Lung (tissue), 12 donors: ENCODE data around the gene LYZL4. TPM values are rescaled to one million over a fixed set of nuclear protein-coding genes. Genes with fewer than 3 reads are reported as not detected.

Experiments used
- ATAC-seq: fragments of 200-7000 bp; cut with Tn5 transposase; one replicate; pipeline ENCODE4 v1.9.1; 2020; ENCODE audit warnings: moderate number of reproducible peaks; ENCODE audit not compliant: insufficient read depth, low FRiP score
- DNase-seq, 3 donors: peaks; one replicate each; pipeline ENCODE4 v3.0.0-alpha.2; 2013 to 2017
- H3K27ac ChIP-seq, 2 donors: one replicate each; pipeline ENCODE4 v1.5.1; 2013; ENCODE audit warnings: mild to moderate bottlenecking in 2 of 2, moderate library complexity in 2 of 2, control low read depth in 1 of 2, inconsistent platforms in 1 of 2, low read depth in 1 of 2, low read length in 1 of 2
- H3K27me3 ChIP-seq, 3 donors: one replicate each; pipeline ENCODE4 v1.5.1; 2013; ENCODE audit warnings: low read length in 2 of 3; ENCODE audit not compliant: control insufficient read depth in 3 of 3, insufficient read depth in 3 of 3
- H3K36me3 ChIP-seq, 4 donors: one replicate each; pipeline ENCODE4 v1.5.1; 2013; ENCODE audit warnings: low read length in 4 of 4, mild to moderate bottlenecking in 1 of 4, moderate library complexity in 1 of 4; ENCODE audit not compliant: control insufficient read depth in 4 of 4, insufficient read depth in 4 of 4
- H3K4me1 ChIP-seq, 5 donors: one replicate each; pipeline ENCODE4 v1.5.1; 2013; ENCODE audit warnings: low read length in 5 of 5, mild to moderate bottlenecking in 2 of 5, moderate library complexity in 1 of 5; ENCODE audit not compliant: control insufficient read depth in 5 of 5, insufficient read depth in 5 of 5
- H3K4me3 ChIP-seq: one replicate; pipeline ENCODE4 v1.5.1; 2013; ENCODE audit warnings: mild to moderate bottlenecking, control low read depth, moderate library complexity
- H3K9ac ChIP-seq, 2 donors: one replicate each; pipeline ENCODE4 v1.5.1; 2013; ENCODE audit warnings: low read length in 2 of 2, control low read depth in 1 of 2; ENCODE audit not compliant: insufficient read depth in 1 of 2
- H3K9me3 ChIP-seq, 4 donors: one replicate each; pipeline ENCODE4 v1.5.1; 2013; ENCODE audit warnings: low read length in 3 of 4, mild to moderate bottlenecking in 1 of 4, moderate library complexity in 1 of 4; ENCODE audit not compliant: control insufficient read depth in 4 of 4, insufficient read depth in 3 of 4
- CTCF ChIP-seq: IDR thresholded peaks from 2 replicates; pipeline ENCODE4 v1.5.1; 2012; ENCODE audit warnings: mild to moderate bottlenecking; ENCODE audit errors: control extremely low read depth, extremely low read depth
- WGBS, 2 donors: extraction: QIAGEN DNeasy Blood & Tissue Kit; methylation state at CpG; one replicate each; pipeline ENCODE4 v1.1.7; 2013; 5-methylcytosine and 5-hydroxymethylcytosine counted together
- polyA plus RNA-seq, 2 donors: library from polyadenylated mRNA; stranded (reverse); fragments of 200-250 nt; gene quantifications; one replicate each; pipeline ENCODE4 v1.2.1, GENCODE V29; 2013
- total RNA-seq, 2 donors: library from RNA; depleted of rRNA in 1 of 2; stranded (reverse); fragments of >200 nt in 1 of 2; gene quantifications; one replicate each; pipeline ENCODE4 v1.2.1, GENCODE V29; 2014 to 2021
- donor health status: control.
- donor health status: control.
- donor health status: Bipolar disorder and iron deficiency.
- donor health status: healthy.
- donor health status: DM: yes; HTN: yes; CAD: no.

LYZL4 gene
- total and polyA plus RNA-seq, 4 donors, result 0.14 TPM; not detected in 3

GRCh38 chr3:42397644-42398043 lies 12.8 kb downstream of the LYZL4 start:
- DNase-seq, result no peak
- Histone ChIP-seq H3K36me3 (no peaks in the 10 kb centered on the region), H3K27me3 (no peaks in the 10 kb centered on the region), H3K4me3 (no peak overlapping the region), H3K4me1 (no peaks in the 10 kb centered on the region), H3K9ac (no peak overlapping the region), H3K27ac (no peak overlapping the region), H3K9me3 (no peaks in the 10 kb centered on the region)
- 90 to 93% methylated on average over 8 of the region's 8 CpGs for WGBS, 2 donors
- no peak for TF ChIP-seq CTCF
- no peak for ATAC-seq

- DNase-seq (no peak), ATAC-seq (no peak)
- 81 to 84% methylated on average over 12 of the region's 12 CpGs for WGBS, 2 donors
- H3K27ac ChIP-seq, result no peak overlapping the region
- H3K4me3 ChIP-seq, result no peak overlapping the region
- H3K9me3 ChIP-seq, result no peaks in the 10 kb centered on the region
- H3K36me3 ChIP-seq, result no peaks in the 10 kb centered on the region
- no peaks in the 10 kb centered on the region for H3K4me1 ChIP-seq
- TF ChIP-seq CTCF, result no peak
- no peaks in the 10 kb centered on the region for H3K27me3 ChIP-seq
- H3K9ac ChIP-seq, result no peak overlapping the region
Measured at GRCh38 chr3:42394579-42395288, 15.7 kb downstream of the LYZL4 start.

GRCh38 chr3:42387802-42388651 lies 22.4 kb downstream of the LYZL4 start:
- Histone ChIP-seq H3K36me3 (no peaks in the 10 kb centered on the region), H3K4me1 (no peaks in the 10 kb centered on the region), H3K27ac (no peak overlapping the region), H3K4me3 (no peak overlapping the region), H3K27me3 (no peaks in the 10 kb centered on the region), H3K9ac (no peak overlapping the region), H3K9me3 (no peaks in the 10 kb centered on the region)
- DNase-seq (no peak), ATAC-seq (no peak)
- no peak for TF ChIP-seq CTCF
- WGBS, 2 donors, result 48 to 54% methylated on average over 10 of the region's 10 CpGs
